HG02973 (cell line): ENCODE measurements around the gene SYNGR3.

ENCODE experiments used
- ATAC-seq: cut with Tn5 transposase; IDR thresholded peaks from one replicate; pipeline ENCODE4 v1.9.1; 2021; ENCODE audit warnings: moderate library complexity; ENCODE audit not compliant: unreplicated experiment

SYNGR3 gene

GRCh38 chr16:2039274-2040031 is 49.7 kb downstream of the SYNGR3 start:
- no peak for ATAC-seq

DNA sequence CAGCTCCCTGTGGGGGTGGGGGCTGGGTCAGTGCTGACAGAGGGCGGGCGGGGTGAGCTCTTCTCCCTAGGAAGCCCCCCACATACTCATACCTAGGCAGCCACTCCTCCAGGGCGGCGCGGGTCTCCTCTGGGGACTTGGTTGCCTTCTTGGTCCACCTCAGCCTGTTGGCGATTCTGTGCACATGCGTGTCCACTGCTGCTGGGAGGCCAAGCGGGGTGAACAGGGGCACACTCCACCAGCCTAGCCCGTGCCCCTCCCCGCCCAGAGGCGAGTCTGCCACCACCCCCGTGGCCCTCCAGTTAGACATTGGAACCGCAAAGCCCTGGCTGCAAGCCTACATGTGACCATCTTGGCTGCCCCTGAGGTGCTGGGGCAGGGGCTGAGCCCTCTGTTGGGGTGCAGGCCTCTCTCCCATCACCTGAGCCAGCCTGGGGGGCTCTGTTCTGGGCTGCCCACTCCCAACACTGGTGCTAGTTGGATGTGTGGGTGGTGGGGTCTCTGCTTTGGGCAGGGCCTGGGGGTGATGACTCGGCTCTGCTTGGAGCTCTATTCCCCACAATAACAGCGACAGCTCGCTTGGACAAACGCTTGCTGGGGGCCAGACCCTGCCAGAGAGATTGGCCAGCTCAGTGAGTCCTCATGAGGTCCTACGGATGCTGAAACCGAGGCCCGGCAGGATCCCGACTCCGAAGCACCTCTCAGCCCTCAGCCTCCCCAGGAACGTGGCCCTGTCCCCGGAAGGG is 50.4 kb downstream of the SYNGR3 start:
- no peak for ATAC-seq

DNA sequence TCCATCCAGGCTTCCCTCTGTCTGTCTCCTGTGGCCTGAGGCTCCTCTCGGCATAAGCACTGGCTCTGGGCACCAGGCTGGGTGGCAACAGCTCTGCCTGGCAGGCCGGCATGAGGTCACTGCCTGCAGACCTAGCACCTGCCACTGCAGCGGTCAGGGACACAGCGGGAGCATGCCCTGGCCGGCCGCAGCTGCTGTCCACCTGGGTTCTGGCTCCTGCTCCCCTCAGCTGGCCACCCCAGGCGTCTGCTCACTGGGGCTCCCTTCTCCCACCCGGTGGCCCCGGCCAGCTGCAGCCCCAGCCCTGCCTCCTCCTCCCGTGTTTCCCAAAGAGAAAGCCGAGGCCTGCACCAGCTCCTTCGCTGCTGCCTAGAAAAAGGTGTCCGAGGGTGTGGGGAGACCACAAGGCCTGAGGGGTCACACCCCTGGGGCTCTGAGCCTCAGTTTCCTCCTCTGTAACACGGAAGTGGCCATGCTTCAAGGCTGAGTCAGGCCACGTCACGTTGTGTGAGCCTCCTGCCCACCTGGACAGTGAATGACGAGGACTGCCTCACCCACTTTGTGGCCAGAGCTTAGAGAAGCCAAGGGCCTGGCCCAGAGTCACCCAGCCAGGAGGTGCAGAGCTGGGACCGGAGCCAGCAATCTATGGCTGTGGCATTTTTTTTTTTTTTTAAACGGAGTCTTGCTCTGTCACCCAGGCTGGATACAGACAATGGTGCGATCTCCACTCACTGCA is 51.2 kb downstream of the SYNGR3 start:
- no peak for ATAC-seq

DNA sequence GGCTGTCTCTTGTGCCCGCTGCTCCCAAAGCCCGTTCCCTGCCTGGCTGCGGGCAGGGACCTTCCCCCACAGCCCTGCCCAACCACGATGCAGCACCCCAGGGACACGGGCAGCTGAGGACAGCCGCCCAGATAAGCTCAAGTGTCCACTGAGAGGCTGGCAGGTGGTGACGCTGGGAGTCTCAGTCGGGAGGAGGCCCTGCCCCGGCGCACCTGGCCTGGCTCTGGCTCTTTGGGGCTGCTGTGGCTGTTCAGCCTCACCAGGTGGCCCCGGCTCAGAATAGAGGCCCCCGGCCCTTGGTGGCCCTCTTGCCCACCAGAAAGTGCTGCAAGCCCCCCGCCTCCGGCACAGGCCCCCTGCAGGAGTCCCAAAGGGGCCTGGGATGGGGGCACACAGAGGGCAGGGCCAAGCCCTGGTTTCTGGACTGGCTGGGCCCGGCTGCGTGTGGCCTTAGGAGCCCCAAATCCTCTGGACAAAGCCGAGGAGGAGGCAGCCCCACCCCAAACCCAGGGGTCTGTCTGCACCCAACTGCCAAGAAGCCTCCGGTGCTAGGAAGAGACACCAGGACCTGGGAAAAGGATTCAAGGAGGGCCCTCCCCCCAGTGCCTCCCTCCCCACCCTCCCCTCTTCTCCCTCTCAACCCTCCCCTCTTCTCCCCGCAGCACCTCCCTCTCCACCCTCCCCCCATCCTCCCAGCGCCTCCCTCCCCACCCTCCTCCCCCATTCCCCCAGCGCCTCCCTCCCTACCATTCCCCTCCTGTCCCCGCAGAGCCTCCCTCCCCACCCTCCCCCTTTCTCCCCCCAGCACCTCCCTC is 52.6 kb downstream of the SYNGR3 start:
- no peak for ATAC-seq

- no peak for ATAC-seq
Measured at GRCh38 chr16:2042986-2043666, 53.4 kb downstream of the SYNGR3 start.
